Astrocyte of the cerebellum (primary cell): ENCODE measurements around the gene ZXDC.

ENCODE experiments used
- DNase-seq: peaks from one replicate; pipeline ENCODE4 v3.0.0-alpha.2; 2011; ENCODE audit warnings: low read depth
- H3K4me3 ChIP-seq: 2 replicates; pipeline ENCODE4 v1.5.1; 2011; ENCODE audit warnings: mild to moderate bottlenecking, low read depth, low read length, moderate library complexity
- CTCF ChIP-seq: IDR thresholded peaks from 2 replicates; pipeline ENCODE4 v1.5.1; 2012; ENCODE audit warnings: low read length, low read depth, moderate library complexity, mild to moderate bottlenecking; ENCODE audit errors: missing control alignments
- in situ Hi-C: cut with HindIII; loops from 2 replicates; pipeline ENCODE4 v1.10.0; 2017; ENCODE audit warnings: low sequenced_read_pairs

The ZXDC gene

GRCh38 chr3:126469479-126469878, 6.2 kb downstream of the ZXDC start:
- TF ChIP-seq CTCF, result no peak
- in situ Hi-C loops, result no loop called here
- DNase-seq, result no peak
- H3K4me3 ChIP-seq, result no peak overlapping the region

- no peak for TF ChIP-seq CTCF
- H3K4me3 ChIP-seq, result no peak overlapping the region
- no peak for DNase-seq
- in situ Hi-C loops, result no loop called here
Measured at GRCh38 chr3:126468028-126468891, 7.4 kb downstream of the ZXDC start.

- H3K4me3 ChIP-seq, result no peak overlapping the region
- DNase-seq, result no peak
- TF ChIP-seq CTCF, result no peak
- in situ Hi-C loops, result no loop called here
Measured at GRCh38 chr3:126467611-126467955, 8.1 kb downstream of the ZXDC start.

- DNase-seq, result no peak
- in situ Hi-C loops, result no loop called here
- no peak for TF ChIP-seq CTCF
- no peak overlapping the region for H3K4me3 ChIP-seq
Measured at GRCh38 chr3:126466886-126467610, 8.6 kb downstream of the ZXDC start.

- TF ChIP-seq CTCF, result no peak
- H3K4me3 ChIP-seq, result no peak overlapping the region
- in situ Hi-C loops, result no loop called here
- no peak for DNase-seq
Measured at GRCh38 chr3:126465928-126466544, 9.7 kb downstream of the ZXDC start.

GRCh38 chr3:126464997-126465396, 10.7 kb downstream of the ZXDC start:
- no peak for TF ChIP-seq CTCF
- no peak for DNase-seq
- in situ Hi-C loops, result no loop called here
- no peak overlapping the region for H3K4me3 ChIP-seq
